Transverse colon (tissue), 4 donors: ENCODE data around the gene DGKE.

ENCODE experiments used
- CTCF ChIP-seq, 5 experiments: fragments of 200-600 bp in 3 of 5; fragments of 450-650 bp in 2 of 5; sonication (generic) in 3 of 5; IDR thresholded peaks; 1 replicate in 2 of 5; 2 replicates in 3 of 5; pipeline ENCODE4 v1.5.1; 2016 to 2017; ENCODE audit warnings: antibody characterized with exemption in 5 of 5, inconsistent platforms in 3 of 5, mild to moderate bottlenecking in 2 of 5, moderate library complexity in 1 of 5
- POLR2A ChIP-seq: fragments of 450-650 bp; IDR thresholded peaks from one replicate; pipeline ENCODE4 v1.6.1; 2016; ENCODE audit warnings: antibody characterized with exemption, mild to moderate bottlenecking, moderate library complexity
- POLR2AphosphoS5 ChIP-seq, 3 donors: sonication (generic); formaldehyde crosslinking; IDR thresholded peaks; one replicate each; pipeline ENCODE4 v1.6.1; 2016; ENCODE audit warnings: antibody characterized with exemption in 3 of 3

GRCh38 chr17:56793531-56793930 is 40.4 kb upstream of the DGKE start:
- no peak for TF ChIP-seq CTCF (IDR thresholded peaks at IDR 0.05)
- no peak for TF ChIP-seq POLR2A
- no peak for TF ChIP-seq POLR2AphosphoS5 (IDR thresholded peaks at IDR 0.05)
